Ovary (tissue), 9 donors: ENCODE measurements around the gene MSTN. TPM values are rescaled to one million over a fixed set of nuclear protein-coding genes. Genes with fewer than 3 reads are reported as not detected.
"Not testable (repeated sequence)": the region's sequence is repeated elsewhere in the genome, so short reads cannot be mapped to it uniquely, and the experiment has no call there.

Experiments
- DNase-seq, 5 donors: peaks; one replicate each; pipeline ENCODE4 v3.0.0-alpha.2; 2019 to 2020
- H3K27ac ChIP-seq, 2 donors: fragments of 200-600 bp; one replicate each; pipeline versions ENCODE4 v1.5.1 to v1.8.0; 2019 to 2022
- H3K27me3 ChIP-seq: fragments of 200-600 bp; one replicate; pipeline ENCODE4 v1.8.0; 2022
- H3K36me3 ChIP-seq: fragments of 200-600 bp; sonication (generic); one replicate; pipeline ENCODE4 v1.5.1; 2019
- H3K4me1 ChIP-seq: one replicate; pipeline ENCODE4 v1.8.1; 2013; ENCODE audit warnings: mild to moderate bottlenecking, moderate library complexity; ENCODE audit not compliant: insufficient read depth
- H3K4me3 ChIP-seq: fragments of 200-600 bp; sonication (generic); one replicate; pipeline ENCODE4 v1.5.1; 2017
- H3K9me3 ChIP-seq, 2 donors: fragments of 200-600 bp in 1 of 2; sonication (generic) in 1 of 2; one replicate each; pipeline versions ENCODE4 v1.5.1 to v1.8.1; 2013 to 2019; ENCODE audit warnings: mild to moderate bottlenecking in 1 of 2, moderate library complexity in 1 of 2
- EP300 ChIP-seq: sonication (generic); formaldehyde crosslinking; IDR thresholded peaks from one replicate; pipeline ENCODE4 v1.6.1; 2017; ENCODE audit warnings: antibody characterized with exemption
- POLR2A ChIP-seq: fragments of 450-650 bp; IDR thresholded peaks from one replicate; pipeline ENCODE4 v1.6.1; 2017; ENCODE audit warnings: antibody characterized with exemption, mild to moderate bottlenecking, moderate library complexity
- WGBS, 3 donors: extraction: QIAGEN DNeasy Blood & Tissue Kit in 1 of 3; methylation state at CpG; one replicate each; pipeline versions ENCODE4 v1.1.5 to v1.1.7; 2013 to 2017; 5-methylcytosine and 5-hydroxymethylcytosine counted together
- intact Hi-C, 4 donors: fragments of 100-400 bp; cut with DNase I; formaldehyde crosslinking; loops; one replicate each; pipeline versions ENCODE4 v1.11.0 to v1.15.1; 2022 to 2023
- polyA plus RNA-seq, 2 donors: library from polyadenylated mRNA; stranded (reverse); fragments of 200-250 nt in 1 of 2; fragments of 350-450 nt in 1 of 2; fragmentation: Illumina TruSeq in 1 of 2; extraction: RNeasy Lipid Tissue Mini Kit (QIAGEN cat#74804) in 1 of 2; gene quantifications; one replicate each; pipeline ENCODE4 v1.2.3, GENCODE V29; 2013 to 2014
- total RNA-seq, 7 donors: library from RNA; depleted of rRNA in 2 of 7; stranded (reverse); fragments of >200 nt in 2 of 7; fragmentation: NEBNext Ultra II Directional in 3 of 7; extraction: Animal tissue kit (Norgen Biotek cat#: 25700) in 3 of 7; gene quantifications; one replicate each; pipeline versions ENCODE4 v1.1.0 to v1.2.4, GENCODE V29; 2016 to 2023
- TF ChIP-seq, protein P1 (sequence below), 3 donors: fragments of 450-650 bp in 2 of 3; fragments of 200-600 bp in 1 of 3; IDR thresholded peaks; one replicate each; pipeline versions ENCODE4 v1.5.1 to v1.8.0; 2016 to 2022; ENCODE audit warnings: antibody characterized with exemption in 3 of 3, mild to moderate bottlenecking in 1 of 3
- donor health status: DM: no; HTN: no; CAD: no; lungs with moderate emphysema.
- donor health status: DM: no; HTN: no; CAD: no.
- donor health status: Bipolar disorder and iron deficiency.
- donor health status: DM: yes; HTN: yes; CAD: no.
- donor health status: DM: no; HTN: no; CAD: no.
- donor health status: DM: yes; HTN: yes; CAD: no.

Gene MSTN
- total and polyA plus RNA-seq, 9 donors, result 0.13 to 0.45 (median 0.23) TPM; not detected in 1

DNA sequence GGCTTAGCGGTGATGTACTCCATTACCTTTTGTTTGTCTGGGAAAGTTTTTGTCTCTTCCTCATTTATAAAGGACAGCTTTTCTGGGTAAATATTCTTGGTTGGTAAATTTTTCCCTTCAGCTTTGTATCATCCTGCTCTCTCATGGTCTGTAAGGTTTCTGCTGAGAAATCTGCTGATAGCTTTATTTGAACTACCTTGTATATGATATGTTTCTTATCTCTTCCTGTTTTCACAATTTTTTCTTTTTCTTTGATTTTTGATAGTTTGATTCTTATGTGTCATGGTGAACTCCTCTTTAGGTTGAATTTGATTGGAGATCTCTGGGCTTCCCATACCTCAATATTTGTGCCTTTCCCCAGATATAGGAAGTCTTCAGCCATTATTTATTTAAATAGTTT lies 44.7 kb downstream of the MSTN start:
- H3K9me3 ChIP-seq, result no peaks in the 10 kb centered on the region
- no peaks in the 10 kb centered on the region for H3K4me1 ChIP-seq
- no peak for DNase-seq
- 92 to 98% (median 94%) methylated on average over 1 of the region's 1 CpG for whole genome bisulfite sequencing, 3 donors
- intact Hi-C loops, result no loop called here
- no peak overlapping the region for H3K27ac ChIP-seq
- no peaks in the 10 kb centered on the region for H3K27me3 ChIP-seq
- TF ChIP-seq, protein P1, sequence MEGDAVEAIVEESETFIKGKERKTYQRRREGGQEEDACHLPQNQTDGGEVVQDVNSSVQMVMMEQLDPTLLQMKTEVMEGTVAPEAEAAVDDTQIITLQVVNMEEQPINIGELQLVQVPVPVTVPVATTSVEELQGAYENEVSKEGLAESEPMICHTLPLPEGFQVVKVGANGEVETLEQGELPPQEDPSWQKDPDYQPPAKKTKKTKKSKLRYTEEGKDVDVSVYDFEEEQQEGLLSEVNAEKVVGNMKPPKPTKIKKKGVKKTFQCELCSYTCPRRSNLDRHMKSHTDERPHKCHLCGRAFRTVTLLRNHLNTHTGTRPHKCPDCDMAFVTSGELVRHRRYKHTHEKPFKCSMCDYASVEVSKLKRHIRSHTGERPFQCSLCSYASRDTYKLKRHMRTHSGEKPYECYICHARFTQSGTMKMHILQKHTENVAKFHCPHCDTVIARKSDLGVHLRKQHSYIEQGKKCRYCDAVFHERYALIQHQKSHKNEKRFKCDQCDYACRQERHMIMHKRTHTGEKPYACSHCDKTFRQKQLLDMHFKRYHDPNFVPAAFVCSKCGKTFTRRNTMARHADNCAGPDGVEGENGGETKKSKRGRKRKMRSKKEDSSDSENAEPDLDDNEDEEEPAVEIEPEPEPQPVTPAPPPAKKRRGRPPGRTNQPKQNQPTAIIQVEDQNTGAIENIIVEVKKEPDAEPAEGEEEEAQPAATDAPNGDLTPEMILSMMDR (IDR thresholded peaks at IDR 0.05), result no peak
- TF ChIP-seq POLR2A, result no peak
- no peak for TF ChIP-seq EP300
- H3K36me3 ChIP-seq, result no peaks in the 10 kb centered on the region
- H3K4me3 ChIP-seq, result no peak overlapping the region

GRCh38 chr2:190015969-190016368 lies 46.6 kb downstream of the MSTN start:
- H3K27ac ChIP-seq, DNase-seq, H3K36me3 ChIP-seq, intact Hi-C loops, H3K27me3 ChIP-seq, H3K4me1 ChIP-seq, H3K9me3 ChIP-seq, H3K4me3 ChIP-seq: not testable (repeated sequence)
- 81 to 90% (median 84%) methylated on average over 1 of the region's 1 CpG for WGBS, 3 donors
